ENCODE results near the gene WIPF2. TPM values are rescaled to one million over a fixed set of nuclear protein-coding genes. Genes with fewer than 3 reads are reported as not detected.

Gene WIPF2
- total and polyA plus RNA-seq, 2 experiments from 2014 or later, result 9.2 TPM

- Mint-ChIP-seq H3K27ac (no peak overlapping the region), H3K9me3 (no peaks in the 10 kb centered on the region; the same call in 2 of the 3 replicates), H3K4me1 (peaks cover 32% of the 10 kb centered on the region), H3K36me3 (ENCODE audit: low read depth) (peaks cover 40% of the 10 kb centered on the region), H3K27me3 (ENCODE audit: insufficient read depth, low read depth, poor library complexity) (peaks cover 15% of the 10 kb centered on the region), H3K4me3 (no peak overlapping the region)
- DNase-seq (ENCODE audit: low spot score), result peak; percentile 33
- Histone ChIP-seq H3K4me3 (no peak overlapping the region), H3K27me3 (ENCODE audit: insufficient read depth) (no peaks in the 10 kb centered on the region), H3F3A (replicated peaks; ENCODE audit: low read depth) (peaks cover 13% of the 10 kb centered on the region; the same call in 1 of the 2 replicates), H2AFZ (no peak overlapping the region), H3K9me2 (ENCODE audit: insufficient read depth) (no peaks in the 10 kb centered on the region), H3K36me3 (ENCODE audit: insufficient read depth) (peaks cover 10% of the 10 kb centered on the region; the same call in 1 of the 2 replicates), H3K4me1 (ENCODE audit: insufficient read depth) (no peaks in the 10 kb centered on the region; the same call in 1 of the 2 replicates), H3K79me2 (replicated peaks; ENCODE audit: insufficient read depth) (no peaks in the 10 kb centered on the region), H3K4me2 (no peak overlapping the region; the same call in 1 of the 2 replicates), H3K27ac (ENCODE audit: low read depth) (no peak overlapping the region), H4K20me1 (replicated peaks; ENCODE audit: insufficient read depth) (peaks cover 8% of the 10 kb centered on the region; the same call in 1 of the 2 replicates)
- ATAC-seq, result no peak
- TF ChIP-seq STAT1 (IDR thresholded peaks at IDR 0.05; ENCODE audit: unreplicated experiment) (no peak), ZNF114 (CRISPR knock-in tag; IDR thresholded peaks at IDR 0.05) (no peak), ETS1 (IDR thresholded peaks at IDR 0.05) (no peak)
Observed at GRCh38 chr17:40175928-40176753, 43.0 kb upstream of the WIPF2 start.

GRCh38 chr17:40176754-40177110 lies 42.4 kb upstream of the WIPF2 start:
- Histone ChIP-seq H3K4me3 (peak overlapping the region; percentile 90; the same call in 1 of the 2 replicates), H3K4me2 (peak overlapping the region; percentile 99)
- no peak for TF ChIP-seq NANOG (IDR thresholded peaks at IDR 0.05; ENCODE audit: borderline replicate concordance)
- TF ChIP-seq CREB1 (CRISPR knock-in tag; IDR thresholded peaks at IDR 0.05; ENCODE audit: low read depth), result no peak
- TF ChIP-seq ZNF114 (CRISPR knock-in tag; IDR thresholded peaks at IDR 0.05), result no peak
- no peak for TF ChIP-seq EZH2 (IDR thresholded peaks at IDR 0.05; ENCODE audit: low read depth, unreplicated experiment)
- no peak for TF ChIP-seq STAT1 (IDR thresholded peaks at IDR 0.05; ENCODE audit: unreplicated experiment)
- TF ChIP-seq EZH2phosphoT487 (IDR thresholded peaks at IDR 0.05; ENCODE audit: unreplicated experiment), result no peak
- TF ChIP-seq POLR2AphosphoS5 (IDR thresholded peaks at IDR 0.05; ENCODE audit: low read depth), result no peak
- TF ChIP-seq CTCF (conservative IDR thresholded peaks at IDR 0.05; ENCODE audit: low read depth in 2 of 2), result no peak
- no peak for TF ChIP-seq ZNF462 (CRISPR knock-in tag; IDR thresholded peaks at IDR 0.05)

More at GRCh38 chr17:40176754-40177110, 42.4 kb upstream of the WIPF2 start:
- DNase-seq (ENCODE audit: low spot score) (no peak), ATAC-seq (peak; percentile 3)
- Mint-ChIP-seq H3K9me3 (no peaks in the 10 kb centered on the region; the same call in 2 of the 3 replicates), H3K27me3 (ENCODE audit: insufficient read depth, low read depth, poor library complexity) (peaks cover 15% of the 10 kb centered on the region), H3K27ac (no peak overlapping the region), H3K4me3 (peak overlapping the region; percentile 62), H3K36me3 (ENCODE audit: low read depth) (peaks cover 34% of the 10 kb centered on the region), H3K4me1 (peaks cover 32% of the 10 kb centered on the region)
- no peaks in the 10 kb centered on the region for H3K27me3 ChIP-seq (ENCODE audit: insufficient read depth)
- H3K36me3 ChIP-seq (ENCODE audit: insufficient read depth), result peaks cover 4% of the 10 kb centered on the region; the same call in 1 of the 2 replicates
- H3K4me1 ChIP-seq (ENCODE audit: insufficient read depth), result no peaks in the 10 kb centered on the region; the same call in 1 of the 2 replicates
- H2AFZ ChIP-seq, result no peak overlapping the region
- H3K79me2 ChIP-seq (replicated peaks; ENCODE audit: insufficient read depth), result no peaks in the 10 kb centered on the region
- H3K27ac ChIP-seq (ENCODE audit: low read depth), result 0 out of 2 replicates have a peak overlapping the region, but pooled peaks have one; percentile 45
- H3K9me2 ChIP-seq (ENCODE audit: insufficient read depth), result no peaks in the 10 kb centered on the region
- H3F3A ChIP-seq (replicated peaks; ENCODE audit: low read depth), result peaks cover 12% of the 10 kb centered on the region; the same call in 1 of the 2 replicates
- H4K20me1 ChIP-seq (replicated peaks; ENCODE audit: insufficient read depth), result peaks cover 8% of the 10 kb centered on the region; the same call in 1 of the 2 replicates
